Psoas muscle (tissue), 8 donors: ENCODE data around the gene CCDC144A. TPM values are rescaled to one million over a fixed set of nuclear protein-coding genes. Genes with fewer than 3 reads are reported as not detected.
A peak's percentile ranks its signal among the peaks of the same experiment; 100 is the strongest.
"Not testable (repeated sequence)": the region's sequence is repeated elsewhere in the genome, so short reads cannot be mapped to it uniquely, and the experiment has no call there.

Experiments used
- ATAC-seq, 4 donors: fragments of 200-7000 bp; cut with Tn5 transposase; one replicate each; pipeline ENCODE4 v1.9.1; 2020; ENCODE audit warnings: moderate library complexity in 3 of 4, mild to moderate bottlenecking in 2 of 4
- DNase-seq, 2 donors: peaks; one replicate each; pipeline ENCODE4 v3.0.0-alpha.2; 2020
- H3K27ac ChIP-seq: fragments of 200-600 bp; one replicate; pipeline ENCODE4 v1.8.0; 2022
- H3K27me3 ChIP-seq, 3 donors: fragments of 200-600 bp in 1 of 3; one replicate each; pipeline versions ENCODE4 v1.6.1 to v1.8.0; 2013 to 2022; ENCODE audit warnings: low read length in 2 of 3, mild to moderate bottlenecking in 2 of 3, moderate library complexity in 1 of 3; ENCODE audit not compliant: insufficient read depth in 3 of 3
- H3K36me3 ChIP-seq, 2 donors: fragments of 200-600 bp in 1 of 2; one replicate each; pipeline versions ENCODE4 v1.6.1 to v1.8.0; 2013 to 2022; ENCODE audit warnings: low read depth in 1 of 2, mild to moderate bottlenecking in 1 of 2, moderate library complexity in 1 of 2; ENCODE audit not compliant: insufficient read depth in 1 of 2
- H3K4me1 ChIP-seq: fragments of 200-600 bp; one replicate; pipeline ENCODE4 v1.8.0; 2022
- H3K4me3 ChIP-seq: fragments of 200-600 bp; one replicate; pipeline ENCODE4 v1.8.0; 2022; ENCODE audit warnings: mild to moderate bottlenecking
- H3K9me3 ChIP-seq: fragments of 200-600 bp; one replicate; pipeline ENCODE4 v1.8.0; 2022
- CTCF ChIP-seq: fragments of 200-600 bp; IDR thresholded peaks from one replicate; pipeline ENCODE4 v1.8.0; 2022; ENCODE audit warnings: antibody characterized with exemption
- WGBS, 3 donors: extraction: QIAGEN DNeasy Blood & Tissue Kit; methylation state at CpG; one replicate each; pipeline versions ENCODE4 v1.1.6 to v1.1.7; 2013; 5-methylcytosine and 5-hydroxymethylcytosine counted together
- intact Hi-C, 2 donors: fragments of 100-400 bp; cut with DNase I; formaldehyde crosslinking; loops; one replicate each; pipeline versions ENCODE4 v1.11.0 to v1.14.2; 2022
- polyA plus RNA-seq, 3 donors: library from polyadenylated mRNA; stranded (reverse); fragments of 200-250 nt; gene quantifications; one replicate each; pipeline ENCODE4 v1.2.3, GENCODE V29; 2013
- total RNA-seq, 4 donors: library from RNA; stranded (reverse); fragmentation: NEBNext Ultra II Directional in 2 of 4; extraction: Animal tissue kit (Norgen Biotek cat#: 25700) in 2 of 4; gene quantifications; one replicate each; pipeline versions ENCODE4 v1.2.1 to v1.2.4, GENCODE V29; 2021 to 2023
- donor health status: healthy with polysubstance abuse.
- donor health status: DM: no; HTN: no; CAD: no; lungs with moderate emphysema.
- donor health status: Bipolar disorder and iron deficiency.
- donor health status: healthy.
- donor health status: DM: yes; HTN: yes; CAD: no.
- donor health status: DM: no; HTN: no; CAD: no.
- donor health status: DM: no; HTN: no; CAD: no.
- donor health status: DM: yes; HTN: yes; CAD: no.

CCDC144A gene
- total and polyA plus RNA-seq, 7 donors, result 0.05 to 1.5 (median 0.20) TPM

GRCh38 chr17:16751224-16751923 is 61.3 kb downstream of the CCDC144A start:
- WGBS, 3 donors, result 18 to 40% (median 26%) methylated on average over 4 to 10 of the region's 10 CpGs
- H3K9me3 ChIP-seq, H3K27ac ChIP-seq, H3K4me1 ChIP-seq, H3K4me3 ChIP-seq, H3K27me3 ChIP-seq, H3K36me3 ChIP-seq, DNase-seq, intact Hi-C loops: not testable (repeated sequence)
- peak; percentile 55 to 78 (median 67) for ATAC-seq
- peak; percentile 26 for TF ChIP-seq CTCF

GRCh38 chr17:16751924-16752287 is 61.9 kb downstream of the CCDC144A start:
- 90 to 93% (median 91%) methylated on average over 10 of the region's 10 CpGs for WGBS, 3 donors
- H3K4me3 ChIP-seq, H3K9me3 ChIP-seq, H3K27me3 ChIP-seq, intact Hi-C loops, DNase-seq, H3K27ac ChIP-seq, H3K4me1 ChIP-seq, H3K36me3 ChIP-seq: not testable (repeated sequence)
- ATAC-seq, result peak in 2 of 4 donors; percentile 10 to 38

GRCh38 chr17:16757520-16757919 is 67.5 kb downstream of the CCDC144A start:
- ATAC-seq, intact Hi-C loops, DNase-seq, H3K9me3 ChIP-seq, H3K36me3 ChIP-seq, H3K27ac ChIP-seq, H3K4me1 ChIP-seq, H3K27me3 ChIP-seq, H3K4me3 ChIP-seq: not testable (repeated sequence)
- 84 to 100% (median 89%) methylated on average over 1 to 3 of the region's 3 CpGs for WGBS, 3 donors

- H3K27ac ChIP-seq, H3K36me3 ChIP-seq, ATAC-seq, intact Hi-C loops, H3K27me3 ChIP-seq, DNase-seq, H3K4me1 ChIP-seq, H3K4me3 ChIP-seq, H3K9me3 ChIP-seq: not testable (repeated sequence)
- WGBS, 3 donors, result 91 to 92% (median 92%) methylated on average over 3 of the region's 3 CpGs
Measured at GRCh38 chr17:16758177-16758576, 68.1 kb downstream of the CCDC144A start.

- H3K27me3 ChIP-seq, DNase-seq, H3K4me1 ChIP-seq, ATAC-seq, H3K9me3 ChIP-seq, H3K36me3 ChIP-seq, H3K4me3 ChIP-seq, intact Hi-C loops, H3K27ac ChIP-seq: not testable (repeated sequence)
- WGBS, 3 donors, result 76 to 100% (median 100%) methylated on average over 1 to 2 of the region's 2 CpGs
Measured at GRCh38 chr17:16768290-16769175, 78.5 kb downstream of the CCDC144A start.

GRCh38 chr17:16772394-16773145 is 82.5 kb downstream of the CCDC144A start:
- H3K4me1 ChIP-seq, intact Hi-C loops, H3K4me3 ChIP-seq, ATAC-seq, H3K36me3 ChIP-seq, H3K27me3 ChIP-seq, H3K9me3 ChIP-seq, H3K27ac ChIP-seq, DNase-seq: not testable (repeated sequence)
- 38 to 98% (median 92%) methylated on average over 2 of the region's 4 CpGs for WGBS, 3 donors

- H3K27me3 ChIP-seq, H3K4me1 ChIP-seq, H3K9me3 ChIP-seq, H3K27ac ChIP-seq, H3K4me3 ChIP-seq, H3K36me3 ChIP-seq, intact Hi-C loops, DNase-seq: not testable (repeated sequence)
- WGBS, 3 donors, result no CpG with 5 or more reads among the region's 2 CpGs
- ATAC-seq, result peak; percentile 57 to 99 (median 90)
Measured at GRCh38 chr17:16773146-16773522, 83.1 kb downstream of the CCDC144A start.

GRCh38 chr17:16787851-16788250 is 97.8 kb downstream of the CCDC144A start:
- H3K4me3 ChIP-seq, H3K9me3 ChIP-seq, DNase-seq, H3K27me3 ChIP-seq, H3K4me1 ChIP-seq, intact Hi-C loops, ATAC-seq, H3K36me3 ChIP-seq, H3K27ac ChIP-seq: not testable (repeated sequence)
- WGBS, 3 donors, result 32 to 41% (median 38%) methylated on average over 5 of the region's 5 CpGs

GRCh38 chr17:16788889-16789536 is 99.0 kb downstream of the CCDC144A start:
- H3K9me3 ChIP-seq, ATAC-seq, H3K4me3 ChIP-seq, H3K4me1 ChIP-seq, intact Hi-C loops, H3K27ac ChIP-seq, H3K27me3 ChIP-seq, DNase-seq, H3K36me3 ChIP-seq: not testable (repeated sequence)
- 71 to 86% (median 82%) methylated on average over 5 to 8 of the region's 11 CpGs for WGBS, 3 donors
